NCI-H524 (cell line): ENCODE measurements around the gene MOGAT3.

Source experiments
- DNase-seq, 2 experiments: peaks; one replicate each; lab custom pipeline; 2025; lab: John Stamatoyannopoulos, UW

MOGAT3 gene, protein sequence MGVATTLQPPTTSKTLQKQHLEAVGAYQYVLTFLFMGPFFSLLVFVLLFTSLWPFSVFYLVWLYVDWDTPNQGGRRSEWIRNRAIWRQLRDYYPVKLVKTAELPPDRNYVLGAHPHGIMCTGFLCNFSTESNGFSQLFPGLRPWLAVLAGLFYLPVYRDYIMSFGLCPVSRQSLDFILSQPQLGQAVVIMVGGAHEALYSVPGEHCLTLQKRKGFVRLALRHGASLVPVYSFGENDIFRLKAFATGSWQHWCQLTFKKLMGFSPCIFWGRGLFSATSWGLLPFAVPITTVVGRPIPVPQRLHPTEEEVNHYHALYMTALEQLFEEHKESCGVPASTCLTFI

GRCh38 chr7:101200862-101201599, at the start of gene MOGAT3:
Gene MOGAT3 (minus strand): TSS chr7:101201036. CDS start chr7:101200854, 182 bp downstream.
- no peak for DNase-seq

GRCh38 chr7:101250324-101250723, 49.5 kb upstream of the MOGAT3 start:
- no peak for DNase-seq

GRCh38 chr7:101248276-101248675, 47.4 kb upstream of the MOGAT3 start:
- DNase-seq, result no peak

DNA sequence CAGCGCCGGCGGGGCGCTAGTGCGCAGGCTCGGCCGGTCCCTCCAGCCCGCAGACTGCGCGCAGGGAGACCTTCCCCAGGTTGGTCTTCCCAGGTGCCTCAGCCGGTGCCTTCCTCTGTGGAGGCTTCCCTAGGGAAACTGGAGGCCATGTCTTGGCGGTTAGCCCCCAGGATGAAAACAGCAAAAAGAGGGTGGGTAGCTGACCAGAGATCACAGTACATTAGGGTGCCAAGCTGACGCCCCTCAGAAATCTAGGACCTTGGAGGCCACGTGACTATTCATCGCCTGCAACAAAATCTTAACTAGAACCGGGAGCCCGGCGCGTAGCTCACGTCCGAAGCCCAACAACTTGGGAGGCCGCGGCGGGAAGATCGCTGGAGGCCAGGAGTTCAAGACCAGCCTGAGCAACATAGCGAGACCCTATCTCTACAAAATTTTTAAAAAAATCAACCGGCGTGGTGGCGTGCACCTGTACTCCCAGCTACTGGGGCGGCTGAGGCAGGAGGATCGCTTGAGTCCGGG, 44.4 kb upstream of the MOGAT3 start:
- DNase-seq, result no peak

DNA sequence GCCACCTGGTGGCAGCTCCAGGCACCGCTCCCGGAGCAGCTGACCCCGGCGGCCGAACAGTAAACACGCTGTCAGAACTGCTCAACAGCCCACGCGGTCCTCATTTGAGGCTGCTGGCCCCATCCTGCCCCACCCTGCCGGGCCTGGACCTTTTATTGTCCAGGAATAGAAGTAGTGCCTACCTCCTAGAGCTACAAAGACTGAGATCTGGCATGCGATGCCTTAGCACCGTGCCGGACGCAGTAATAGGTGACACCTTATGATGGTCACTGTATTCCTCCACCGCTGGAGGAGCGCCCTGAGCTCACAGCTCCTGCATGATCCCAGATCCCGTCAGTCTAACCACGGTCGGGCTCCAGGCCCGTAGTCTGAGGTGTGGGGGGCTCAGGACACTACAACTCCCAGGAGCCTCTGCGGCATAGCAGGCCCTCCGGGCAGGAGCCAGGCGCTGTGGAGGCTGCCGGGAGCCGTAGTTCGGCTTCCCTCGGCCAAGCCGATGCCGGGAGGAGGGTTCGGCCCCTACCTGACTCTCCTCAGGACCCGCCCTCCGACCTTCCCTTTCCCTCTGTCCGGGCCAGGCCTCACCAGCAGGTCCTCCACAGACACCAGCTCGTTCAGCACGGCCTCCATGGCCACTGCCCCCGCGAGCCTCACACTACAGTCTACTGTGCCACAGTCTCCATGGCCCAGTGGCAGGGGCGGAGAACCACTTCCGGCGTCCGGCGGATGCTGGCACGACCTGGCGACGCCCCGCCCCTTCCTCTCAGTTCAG, 43.7 kb upstream of the MOGAT3 start, which contains the start of gene FIS1:
FIS1 (minus strand) TSS at position 707 of the 772 bp plus-strand sequence; CDS start at position 630, 77 bp downstream.
- DNase-seq, result peak; percentile 78 to 84

- no peak for DNase-seq
Measured at GRCh38 chr7:101243646-101244374, 43.0 kb upstream of the MOGAT3 start.

DNA sequence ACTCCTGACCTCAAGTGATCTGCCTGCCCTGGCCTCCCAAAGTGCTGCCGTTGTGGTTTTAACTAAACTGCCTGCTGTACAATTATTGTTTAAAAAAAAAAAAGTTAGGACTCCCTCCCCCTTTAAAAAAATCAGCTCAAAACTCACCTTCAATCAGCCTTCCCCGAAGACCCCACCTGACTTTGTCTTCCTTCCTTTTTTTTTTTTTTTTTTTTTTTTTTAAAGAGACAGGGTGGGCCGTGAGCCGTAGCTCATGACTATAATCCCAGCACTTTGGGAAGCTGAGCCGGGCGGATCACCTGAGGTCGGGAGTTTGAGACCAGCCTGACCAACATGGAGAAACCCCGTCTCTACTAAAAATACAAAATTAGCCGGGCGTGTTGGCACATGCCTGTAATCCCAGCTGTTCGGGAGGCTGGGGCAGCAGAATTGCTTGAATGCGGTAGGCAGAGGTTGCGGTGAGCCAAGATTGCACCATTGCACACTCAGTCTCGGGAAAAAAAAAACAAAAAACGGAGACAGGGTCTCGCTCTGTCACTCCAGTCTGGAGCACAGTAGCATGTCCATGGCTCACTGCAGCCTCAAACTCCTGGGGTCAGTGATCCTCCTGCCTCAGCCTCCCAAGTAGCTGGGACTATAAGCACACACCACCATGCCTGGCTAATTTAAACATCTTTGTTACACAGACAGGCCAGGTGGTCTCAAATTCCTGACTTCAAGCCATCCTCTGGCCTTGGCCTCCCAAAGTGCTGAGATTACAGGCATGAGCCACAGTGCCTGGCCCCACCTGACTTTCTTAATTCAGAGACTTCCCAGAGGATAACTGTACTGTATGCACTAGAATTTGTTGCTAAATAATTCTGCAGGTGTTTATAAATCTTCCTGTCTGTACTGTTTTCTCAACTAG, 40.9 kb upstream of the MOGAT3 start:
- no peak for DNase-seq

- DNase-seq, result no peak
Measured at GRCh38 chr7:101241015-101241363, 40.2 kb upstream of the MOGAT3 start.

- no peak for DNase-seq
Measured at GRCh38 chr7:101240226-101241014, 39.6 kb upstream of the MOGAT3 start.

DNA sequence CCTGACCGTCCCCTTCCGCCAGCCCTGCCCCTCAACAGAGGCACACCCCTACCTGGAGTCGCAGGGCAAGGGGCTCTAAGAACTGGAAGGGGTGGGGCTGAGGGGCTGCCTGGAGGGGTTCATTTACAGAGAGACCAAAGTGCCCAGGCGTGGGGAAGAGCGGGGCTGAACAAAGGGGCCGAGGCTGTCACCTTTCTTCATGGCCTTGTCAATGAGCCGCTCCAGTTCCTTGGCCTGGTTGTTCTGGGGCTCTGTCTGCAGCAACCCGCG, 39.0 kb upstream of the MOGAT3 start:
- no peak for DNase-seq

GRCh38 chr7:101239191-101239950, 38.5 kb upstream of the MOGAT3 start:
- DNase-seq, result no peak

- DNase-seq, result no peak
Measured at GRCh38 chr7:101238226-101239182, 37.7 kb upstream of the MOGAT3 start.

DNA sequence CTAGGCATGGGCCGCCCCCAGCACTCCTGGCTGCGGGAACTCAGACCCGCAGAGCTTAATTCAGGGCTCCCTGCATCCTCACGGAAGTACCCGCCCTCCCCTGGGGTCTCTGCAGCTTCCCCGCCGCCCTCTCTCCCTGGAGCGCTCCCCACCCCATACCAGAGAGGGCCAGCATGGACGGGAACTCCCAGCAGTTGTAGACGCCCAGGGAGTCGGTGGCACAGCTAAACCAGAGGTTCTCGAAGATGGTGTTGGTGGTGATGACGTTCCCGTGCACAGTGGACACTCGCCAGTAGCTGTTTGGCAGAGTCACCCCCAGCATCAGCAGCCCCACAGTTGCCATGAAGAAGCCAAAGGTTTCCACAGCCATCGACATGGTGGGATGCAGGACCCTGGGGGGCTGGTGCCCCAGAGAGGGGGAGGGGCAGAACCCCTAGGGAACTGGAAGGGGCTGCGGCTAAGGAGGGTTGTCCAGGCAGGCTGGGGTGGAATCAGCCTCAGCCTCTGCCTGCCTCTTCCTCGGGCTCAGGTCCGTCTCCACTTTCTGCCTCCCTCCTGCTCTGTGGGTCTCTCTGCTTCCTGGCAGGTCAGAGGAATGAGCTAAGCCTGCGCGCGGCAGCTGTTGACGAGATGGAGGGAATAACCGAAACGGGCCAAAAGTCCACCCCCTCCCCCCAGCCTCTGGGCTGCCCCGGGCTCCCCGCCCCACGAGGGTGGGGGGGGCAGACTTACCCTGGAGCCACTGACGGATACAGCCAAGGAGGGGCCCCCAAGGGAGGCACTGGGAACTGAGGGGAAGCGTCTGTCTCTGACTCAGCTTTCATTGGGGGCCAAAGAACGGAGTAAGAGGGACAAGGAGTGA, 36.6 kb upstream of the MOGAT3 start, which contains the start of gene CLDN15:
CLDN15 (minus strand) TSS at position 597 of the 862 bp plus-strand sequence; CDS start at position 376, 221 bp downstream.
- no peak for DNase-seq

DNA sequence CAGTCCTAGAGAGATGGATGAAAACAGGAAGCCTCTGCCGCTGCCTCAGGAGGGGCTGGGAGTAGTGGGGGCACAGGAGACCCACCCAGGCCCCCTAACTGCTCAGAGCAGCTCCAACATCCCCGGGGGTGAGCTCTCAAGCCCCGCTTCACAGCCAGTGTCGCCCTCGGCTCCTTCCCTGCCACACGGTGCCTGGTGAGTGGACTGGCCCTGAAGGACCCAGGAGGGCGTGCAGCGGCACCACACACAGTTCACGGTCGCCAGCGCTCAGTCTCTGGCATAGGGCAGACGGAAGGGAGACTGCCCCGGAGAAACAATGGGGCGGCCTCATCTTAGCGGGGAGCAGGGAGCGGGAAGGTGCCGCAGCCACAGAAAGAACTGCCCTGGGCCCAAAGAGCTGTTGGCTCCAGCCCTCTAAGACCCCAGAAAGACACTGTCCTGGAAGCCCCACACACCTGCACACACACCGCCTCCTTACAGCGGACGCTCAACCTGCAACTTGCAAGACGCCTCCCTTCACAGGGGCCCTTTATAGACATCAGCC, 35.5 kb upstream of the MOGAT3 start:
- DNase-seq, result no peak

- DNase-seq, result no peak
Measured at GRCh38 chr7:101235522-101235921, 34.7 kb upstream of the MOGAT3 start.

DNA sequence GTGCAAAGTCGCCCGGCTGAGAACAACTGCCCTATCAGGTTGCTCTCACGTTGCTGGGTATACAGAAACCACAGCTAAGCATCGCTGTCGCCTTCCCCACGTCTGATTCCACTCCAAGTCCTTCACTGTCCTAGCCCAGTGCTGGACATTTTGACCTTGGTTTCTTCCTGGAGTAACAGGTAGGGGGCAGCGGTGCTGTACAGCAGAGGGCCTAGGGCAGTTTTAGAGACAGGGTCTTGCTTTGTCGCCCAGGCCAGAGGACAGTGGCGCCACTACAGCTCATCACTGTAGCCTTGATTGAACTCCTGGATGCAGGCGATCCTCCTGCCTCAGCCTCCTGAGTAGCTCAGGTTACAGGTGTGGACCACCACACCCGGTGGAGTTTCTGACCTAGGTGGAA, 34.2 kb upstream of the MOGAT3 start:
- peak in 1 of 2 experiments; percentile 6 for DNase-seq

- DNase-seq, result no peak
Measured at GRCh38 chr7:101234636-101235035, 33.8 kb upstream of the MOGAT3 start.
